GM18867 (cell line): Measurements from ENCODE around the gene AIG1.
"Not testable (repeated sequence)": the region's sequence is repeated elsewhere in the genome, so short reads cannot be mapped to it uniquely, and the experiment has no call there.

Experiments
- ATAC-seq: cut with Tn5 transposase; IDR thresholded peaks from one replicate; pipeline ENCODE4 v1.9.1; 2021; ENCODE audit warnings: mild to moderate bottlenecking, moderate library complexity; ENCODE audit not compliant: unreplicated experiment

Gene AIG1

DNA sequence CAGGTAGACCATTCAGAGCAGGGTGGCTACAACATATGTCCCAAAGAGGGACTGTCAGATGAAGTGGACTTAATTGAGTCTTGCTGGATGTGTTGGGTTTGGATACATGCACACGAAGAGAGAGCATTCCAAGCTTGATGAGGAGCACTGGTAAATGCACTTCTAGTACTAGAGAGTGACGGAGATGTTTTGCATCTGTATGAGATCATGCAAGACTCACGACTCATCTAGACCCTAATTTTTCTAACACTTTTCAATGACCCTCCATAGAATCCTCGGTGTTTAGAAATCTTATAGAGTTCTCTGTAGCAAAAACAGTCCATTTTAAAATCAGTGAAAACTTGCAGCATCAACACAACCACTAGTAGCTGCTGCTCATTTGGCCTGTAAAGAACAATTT lies 4.8 kb upstream of the AIG1 start:
- ATAC-seq: no peak

DNA sequence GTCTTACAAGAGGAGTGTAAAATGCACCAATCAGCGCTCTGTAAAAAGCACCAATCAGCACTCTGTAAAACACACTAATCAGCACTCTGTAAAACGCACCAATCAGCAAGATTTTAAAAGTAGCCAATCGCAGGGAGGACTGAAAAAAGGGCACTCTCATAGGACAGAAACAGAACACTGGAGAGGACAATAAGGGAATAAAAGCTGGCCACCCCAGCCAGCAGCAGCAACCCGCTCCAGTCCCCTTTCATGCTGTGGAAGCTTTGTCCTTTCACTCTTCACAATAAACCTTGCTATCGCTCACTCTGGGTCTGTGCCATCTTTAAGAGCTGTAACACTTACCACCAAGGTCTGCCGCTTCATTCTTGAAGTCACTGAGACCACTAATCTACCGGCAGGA lies 1.7 kb upstream of the AIG1 start:
- ATAC-seq: no peak

DNA sequence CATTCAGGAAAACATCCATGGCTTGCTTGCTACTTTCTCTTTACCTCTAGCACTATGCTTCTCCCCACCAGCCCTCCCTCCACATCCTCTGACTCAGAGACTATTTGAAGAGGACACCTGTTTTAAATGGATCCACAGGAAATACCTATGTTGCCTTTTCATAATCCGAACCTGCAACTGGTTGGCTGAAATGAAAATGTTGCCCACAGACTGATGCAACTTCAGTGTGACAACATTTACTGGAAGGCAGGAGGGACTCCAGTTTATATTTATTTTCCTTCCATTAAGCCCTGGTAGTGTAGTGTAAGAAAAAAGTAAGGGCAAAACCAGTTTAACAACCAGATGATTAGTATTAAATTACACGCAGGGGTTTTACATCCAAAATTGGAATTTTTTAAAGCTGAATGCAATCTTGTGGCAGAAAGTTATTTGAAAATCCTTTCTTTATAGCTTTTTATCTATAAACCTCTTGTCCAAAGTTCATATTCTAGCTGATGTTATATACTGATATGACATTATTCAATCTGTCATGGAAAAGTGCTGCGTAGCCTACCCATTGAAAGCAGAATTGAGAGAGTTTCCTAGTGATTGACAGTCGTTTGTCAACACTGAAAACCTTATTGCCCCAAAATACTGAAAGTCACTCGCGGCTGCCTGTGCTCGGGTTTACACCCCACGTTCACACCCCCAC lies 881 bp upstream of the AIG1 start:
- ATAC-seq: peak; percentile 13

DNA sequence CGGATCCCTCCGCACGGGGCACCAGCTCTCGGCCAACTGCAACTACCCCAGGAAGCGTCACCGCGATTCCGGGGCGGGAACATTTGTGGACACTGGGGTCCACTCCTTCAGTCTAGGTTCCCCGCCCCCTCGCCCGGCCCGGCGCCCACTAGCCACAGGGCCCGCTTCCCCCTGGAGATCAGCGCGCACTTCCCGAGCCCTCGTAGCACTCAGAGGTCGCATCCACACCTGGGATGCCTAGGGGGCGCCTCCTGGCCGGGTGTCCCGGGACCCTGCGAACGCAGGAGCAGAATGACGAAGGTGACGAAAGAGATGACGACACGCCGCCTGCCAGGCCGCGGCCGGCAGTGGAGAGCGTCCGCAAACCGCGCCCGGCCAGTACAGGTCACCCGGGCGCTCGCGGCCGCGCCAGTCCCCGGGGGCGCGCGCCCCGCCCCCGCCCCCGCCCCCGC lies 309 bp upstream of the AIG1 start:
- ATAC-seq: peak; percentile 78

DNA sequence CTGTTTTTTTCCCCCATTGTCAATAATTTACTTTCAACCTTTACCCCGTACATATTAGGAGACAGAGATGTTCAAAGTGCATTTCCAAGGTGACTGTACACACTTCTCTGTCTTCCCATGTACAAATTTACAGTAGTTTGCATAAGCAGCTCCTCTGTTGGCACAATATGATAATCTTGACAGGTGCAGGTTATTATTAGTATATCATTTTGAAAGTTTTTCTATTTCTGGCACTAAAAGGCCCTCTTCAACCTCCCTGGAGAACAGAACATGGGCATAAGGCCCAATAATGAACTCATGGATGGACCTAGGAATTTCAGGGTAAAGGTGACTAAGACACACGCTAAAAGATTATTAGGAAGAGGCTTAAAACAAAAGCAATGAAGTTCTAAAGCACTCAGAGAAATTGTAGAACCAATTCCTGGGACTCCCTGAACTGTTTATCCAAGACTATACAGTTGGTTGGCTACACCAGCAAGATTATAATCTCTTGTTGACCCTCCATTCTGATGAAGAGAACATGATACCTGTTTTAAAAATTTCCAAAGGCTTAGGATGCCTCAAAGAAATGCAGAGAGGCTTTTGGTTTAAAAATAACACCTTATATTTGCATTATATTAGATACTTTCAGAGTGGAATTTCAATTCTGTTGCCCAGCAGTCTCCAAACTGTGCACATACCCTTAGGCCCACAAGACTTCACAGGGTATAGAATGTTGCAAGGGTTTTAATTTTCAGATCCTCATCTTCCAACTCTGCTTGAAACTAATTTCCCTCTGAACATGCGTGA lies 1.1 kb downstream of the AIG1 start:
- ATAC-seq: no peak

DNA sequence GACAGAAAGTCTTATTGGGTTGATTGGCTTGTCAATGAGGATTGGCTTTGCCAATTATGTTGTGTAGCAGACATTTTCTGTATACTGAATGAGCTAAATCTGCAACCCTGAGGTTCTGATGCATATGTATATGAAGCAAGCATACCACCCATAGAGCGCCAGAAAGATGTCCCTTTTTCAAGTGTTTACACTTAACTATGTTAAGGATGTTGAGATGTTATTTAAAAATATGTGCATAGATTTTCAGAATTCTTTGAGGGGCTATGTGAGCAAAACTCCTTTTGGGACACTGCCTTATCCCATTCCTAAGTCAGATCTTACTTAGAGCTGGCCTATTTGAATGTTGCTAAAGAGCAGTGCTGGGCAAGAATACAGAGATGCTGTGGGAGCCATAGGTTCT lies 1.9 kb downstream of the AIG1 start:
- no peak for ATAC-seq

DNA sequence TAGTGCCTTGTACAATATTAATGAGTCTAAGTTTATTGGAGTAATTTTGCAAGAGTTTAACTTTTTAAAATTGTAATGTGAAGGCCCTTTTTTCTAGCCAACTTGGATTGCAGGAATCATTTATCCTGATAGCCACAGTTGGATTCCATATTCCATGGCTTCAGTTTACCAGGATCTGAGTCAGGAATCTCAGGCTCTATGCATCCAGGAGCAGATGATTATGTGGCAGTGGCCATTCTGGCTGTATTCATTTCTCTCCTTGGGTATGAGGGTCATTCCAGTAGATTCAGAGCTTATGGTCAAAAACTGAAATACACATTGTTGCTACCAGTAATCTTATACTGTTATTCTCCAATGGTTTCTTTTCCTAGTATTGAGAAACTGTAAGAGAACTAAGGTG lies 2.9 kb downstream of the AIG1 start:
- no peak for ATAC-seq

DNA sequence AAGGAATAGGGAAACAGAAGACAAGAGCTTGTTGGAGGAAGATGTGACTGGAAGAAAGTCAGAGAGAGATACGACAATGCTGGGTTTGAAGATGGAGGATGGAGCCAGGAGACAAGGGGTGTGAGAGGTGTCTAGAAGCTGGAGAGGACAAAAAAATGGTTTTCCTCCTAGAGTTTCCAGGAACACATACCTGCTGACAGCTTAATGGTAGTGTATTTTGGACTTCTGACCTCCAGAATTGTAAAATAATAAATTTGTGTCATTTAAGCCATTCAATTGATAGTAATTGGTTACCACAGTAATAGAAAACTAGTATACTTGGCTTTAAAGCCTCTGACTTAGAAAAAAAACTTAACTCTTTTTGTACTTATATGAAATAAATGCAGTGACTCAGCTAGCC lies 3.6 kb downstream of the AIG1 start:
- no peak for ATAC-seq

DNA sequence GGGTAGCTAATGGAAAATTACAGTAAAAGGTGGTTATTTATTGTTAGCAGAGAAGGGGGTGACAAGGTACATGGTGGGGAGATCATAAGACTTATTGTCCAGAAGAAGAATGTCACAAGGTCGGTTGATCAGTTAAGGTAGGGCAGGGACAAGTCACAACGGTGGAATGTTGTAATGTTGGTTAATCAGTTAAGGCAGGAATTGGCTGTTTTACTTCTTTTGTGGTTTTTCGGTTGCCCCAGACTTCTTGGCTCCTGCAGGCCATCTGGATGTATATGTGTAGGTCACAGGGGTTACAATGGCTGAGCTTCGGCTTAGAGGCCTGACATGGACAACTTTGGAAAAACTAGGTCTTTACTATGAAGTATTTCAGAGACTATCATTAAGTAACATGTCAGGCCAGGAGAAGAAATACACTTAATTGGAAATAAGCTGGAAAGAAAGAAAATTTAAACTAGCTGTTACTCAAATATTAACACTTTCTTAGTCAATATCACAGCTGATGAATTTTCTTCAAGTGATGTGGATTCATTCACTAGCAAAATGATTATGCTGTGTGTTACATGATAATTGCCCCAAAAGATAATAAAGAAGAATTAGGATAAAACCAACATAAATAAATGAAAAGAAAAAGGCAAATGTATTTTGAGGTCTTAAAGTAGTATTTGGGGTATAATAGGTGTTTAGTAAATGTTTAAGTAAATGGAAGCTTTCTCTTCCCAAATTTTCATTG lies 4.4 kb downstream of the AIG1 start:
- no peak for ATAC-seq

DNA sequence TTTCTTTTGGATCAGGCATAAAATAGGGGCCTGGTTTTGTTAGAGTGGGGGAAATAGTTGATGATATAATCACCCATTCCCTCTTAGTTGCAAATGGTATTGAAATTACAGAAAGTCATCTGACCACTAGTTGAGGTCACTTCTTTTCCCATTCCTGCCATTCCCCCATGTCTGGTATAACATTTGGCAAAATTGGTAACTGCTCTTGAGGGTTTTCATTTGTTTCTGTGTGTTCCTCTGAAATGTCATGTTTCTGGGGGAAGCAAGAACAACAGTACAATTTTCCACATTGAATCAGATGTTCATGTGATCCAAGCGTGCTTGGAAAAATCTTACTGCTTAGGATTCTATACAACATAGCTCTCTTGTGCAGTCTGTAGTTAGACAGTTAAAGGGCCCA lies 7.3 kb downstream of the AIG1 start:
- no peak for ATAC-seq

DNA sequence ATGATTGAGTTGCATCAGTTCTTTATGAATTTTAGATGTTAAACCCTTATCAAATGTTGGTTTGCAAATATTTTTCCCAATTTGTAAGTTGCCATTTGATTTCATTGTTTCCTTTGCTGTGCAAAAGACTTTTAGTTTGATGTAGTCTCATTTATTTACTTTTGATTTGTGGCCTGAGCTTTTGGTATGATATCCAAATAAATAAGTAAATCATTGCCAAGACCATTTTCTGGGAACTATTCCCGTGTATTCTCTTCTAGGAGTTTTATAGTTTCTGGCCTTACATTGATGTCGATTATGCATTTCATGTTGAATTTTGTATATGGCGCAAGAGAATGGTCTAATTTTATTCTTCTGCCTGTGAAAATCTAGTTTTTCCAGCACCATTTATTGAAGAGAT lies 13.4 kb downstream of the AIG1 start:
- ATAC-seq: no peak

DNA sequence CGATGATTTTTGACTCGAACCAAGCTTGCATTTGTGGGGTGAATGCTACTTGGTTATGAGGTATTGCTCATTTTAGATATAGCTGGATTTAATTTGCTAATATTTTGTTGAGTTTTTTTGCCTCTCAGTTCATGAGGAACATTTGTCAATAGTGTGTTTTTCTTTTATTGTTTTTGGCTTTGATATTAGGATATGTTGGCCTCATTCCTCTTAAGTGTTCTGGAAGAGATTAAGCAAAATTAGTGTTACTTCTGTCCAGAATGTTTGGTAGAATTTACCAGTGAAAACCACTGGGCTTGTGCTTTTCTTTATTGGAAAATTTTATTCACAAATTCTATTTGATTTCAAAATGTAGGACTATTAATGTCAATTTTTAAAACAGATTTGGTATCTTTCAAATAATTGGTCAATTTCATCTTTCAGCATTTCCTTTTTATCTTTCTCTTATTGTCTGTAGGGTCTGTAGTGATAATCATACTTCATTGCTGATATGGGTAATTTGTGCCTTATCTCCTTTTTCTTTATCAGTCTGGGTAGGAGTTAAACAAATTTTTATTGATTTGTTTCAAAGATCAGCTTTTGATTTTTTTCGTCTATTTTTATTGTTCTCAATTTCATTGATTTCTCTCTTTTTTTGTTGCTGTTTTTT lies 14.1 kb downstream of the AIG1 start:
- no peak for ATAC-seq

DNA sequence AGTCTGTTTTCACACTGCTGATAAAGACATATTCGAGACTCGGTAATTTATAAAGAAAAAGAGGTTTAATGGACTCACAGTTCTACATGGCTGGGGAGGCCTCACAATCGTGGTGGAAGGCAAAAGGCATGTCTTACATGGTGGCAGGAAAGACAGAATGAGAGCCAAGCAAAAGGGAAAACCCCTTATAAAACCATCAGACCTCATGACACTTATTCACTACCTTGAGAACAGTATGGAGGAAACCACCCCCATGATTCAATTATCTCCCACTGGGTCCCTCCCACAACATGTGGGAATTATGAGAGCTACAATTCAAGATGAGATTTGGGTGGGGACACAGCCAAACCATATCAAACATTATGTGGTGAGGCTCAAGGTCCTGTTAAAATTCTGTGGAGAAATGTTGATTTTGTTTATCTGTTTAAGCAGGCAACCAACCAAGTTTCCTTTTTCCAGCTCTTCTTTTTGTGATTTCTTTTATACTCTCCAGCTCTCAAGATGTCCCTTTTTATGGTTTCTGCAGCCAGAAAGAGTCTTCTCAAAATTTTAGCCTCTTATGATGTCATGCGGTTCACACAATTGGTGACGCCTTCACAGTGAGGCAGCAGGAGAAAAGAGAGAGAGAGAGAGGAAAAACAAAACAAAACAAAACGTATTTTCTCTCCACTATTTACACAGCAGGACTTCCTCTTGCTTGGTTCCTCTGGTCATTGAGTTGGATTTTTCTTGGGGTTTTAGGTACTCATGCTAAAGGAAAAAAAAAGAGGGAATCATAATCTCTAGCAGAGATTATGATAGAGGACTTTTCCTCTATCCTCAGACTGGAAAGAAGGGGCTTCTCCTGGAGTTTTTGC lies 18.0 kb downstream of the AIG1 start:
- ATAC-seq: no peak

DNA sequence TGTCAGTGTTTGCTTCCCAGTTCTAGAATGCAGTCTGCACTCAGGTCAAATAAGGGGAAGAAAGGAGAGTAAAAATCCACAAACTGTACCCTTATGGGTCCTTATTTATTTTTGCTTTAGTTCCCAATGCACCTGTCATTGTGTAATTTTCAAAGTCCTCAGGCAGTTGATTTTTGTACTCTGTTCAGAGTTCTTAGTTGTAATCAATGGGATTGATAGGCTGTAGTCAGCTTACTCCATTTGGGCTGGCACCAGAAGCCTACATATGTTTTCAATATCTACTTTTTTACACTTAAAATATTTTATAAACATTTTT lies 18.6 kb downstream of the AIG1 start:
- ATAC-seq: no peak

DNA sequence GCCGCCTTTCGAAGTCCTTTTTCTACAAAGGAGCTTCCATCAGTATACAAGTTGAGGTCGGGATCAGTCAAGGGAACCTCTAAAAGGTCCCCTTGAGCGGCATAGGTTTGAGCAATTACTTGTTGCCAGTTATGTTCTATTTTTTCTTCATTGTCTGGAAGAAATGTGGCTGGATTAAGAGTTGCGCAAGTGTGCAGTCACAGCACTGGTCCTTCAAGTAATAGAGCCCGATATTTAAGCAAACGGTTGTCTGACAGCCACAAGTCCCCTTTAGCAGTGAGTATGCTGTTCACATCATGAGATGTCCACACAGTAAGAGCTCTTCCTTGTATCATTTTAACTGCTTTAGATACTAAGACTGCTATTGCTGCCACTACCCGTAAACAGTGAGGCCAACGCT lies 21.6 kb downstream of the AIG1 start:
- ATAC-seq: not testable (repeated sequence)

DNA sequence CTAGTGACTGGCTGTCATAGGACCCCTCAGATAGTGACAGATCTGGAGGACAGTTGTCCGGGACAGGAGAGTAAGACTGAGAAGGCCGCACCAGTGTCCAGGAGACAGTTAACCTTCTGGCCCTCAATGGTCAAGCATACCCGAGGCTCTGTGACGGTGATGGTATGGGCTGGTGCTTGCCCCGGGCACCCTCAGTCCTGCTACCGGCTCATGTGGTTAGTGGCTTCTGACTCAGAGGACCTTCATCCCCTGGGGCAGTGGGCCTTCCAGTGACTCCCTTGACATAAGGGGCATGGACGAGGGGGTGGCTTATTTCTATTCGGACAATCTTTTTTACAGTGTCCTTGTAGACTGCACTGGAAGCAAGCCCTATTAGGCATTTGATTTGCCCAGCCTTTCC lies 23.3 kb downstream of the AIG1 start:
- not testable (repeated sequence) for ATAC-seq

DNA sequence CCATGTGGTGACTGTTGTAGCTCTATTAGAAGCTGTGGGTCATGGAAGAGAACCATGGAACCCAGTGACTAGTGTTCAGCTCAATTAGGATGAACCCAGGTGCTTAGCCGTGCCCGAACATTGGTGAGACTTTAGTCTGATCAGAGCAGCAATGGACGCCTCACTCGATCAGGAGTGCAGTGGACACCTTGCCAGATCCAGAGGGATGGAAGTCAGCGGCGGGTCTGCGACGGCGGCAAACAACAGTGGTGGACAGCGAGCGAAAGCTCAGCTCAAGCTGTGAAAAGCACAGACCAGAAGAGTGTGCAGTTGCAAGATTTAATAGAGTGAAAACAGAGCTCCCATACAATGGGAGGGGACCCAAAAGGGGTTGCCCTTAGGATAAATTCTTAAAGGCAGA lies 26.6 kb downstream of the AIG1 start:
- ATAC-seq: not testable (repeated sequence)

DNA sequence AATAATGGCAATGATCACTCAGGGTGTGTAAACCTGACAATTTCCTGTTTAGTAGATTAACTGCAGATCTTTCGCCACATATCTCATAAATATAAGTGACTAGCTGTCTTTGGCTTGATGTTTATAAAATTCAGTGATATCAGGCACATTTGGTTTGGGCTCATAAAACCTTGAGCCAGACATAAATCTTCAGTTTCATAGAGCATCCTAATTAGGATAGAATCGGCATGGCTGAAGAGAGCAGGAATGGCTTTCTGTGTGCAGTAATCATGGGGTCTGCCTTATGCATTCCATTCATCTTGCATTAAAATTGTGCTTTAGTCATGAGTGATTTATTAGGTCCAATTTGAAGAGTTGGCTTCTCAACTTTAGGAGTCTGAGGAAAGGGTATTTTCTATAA lies 27.2 kb downstream of the AIG1 start:
- ATAC-seq: no peak

DNA sequence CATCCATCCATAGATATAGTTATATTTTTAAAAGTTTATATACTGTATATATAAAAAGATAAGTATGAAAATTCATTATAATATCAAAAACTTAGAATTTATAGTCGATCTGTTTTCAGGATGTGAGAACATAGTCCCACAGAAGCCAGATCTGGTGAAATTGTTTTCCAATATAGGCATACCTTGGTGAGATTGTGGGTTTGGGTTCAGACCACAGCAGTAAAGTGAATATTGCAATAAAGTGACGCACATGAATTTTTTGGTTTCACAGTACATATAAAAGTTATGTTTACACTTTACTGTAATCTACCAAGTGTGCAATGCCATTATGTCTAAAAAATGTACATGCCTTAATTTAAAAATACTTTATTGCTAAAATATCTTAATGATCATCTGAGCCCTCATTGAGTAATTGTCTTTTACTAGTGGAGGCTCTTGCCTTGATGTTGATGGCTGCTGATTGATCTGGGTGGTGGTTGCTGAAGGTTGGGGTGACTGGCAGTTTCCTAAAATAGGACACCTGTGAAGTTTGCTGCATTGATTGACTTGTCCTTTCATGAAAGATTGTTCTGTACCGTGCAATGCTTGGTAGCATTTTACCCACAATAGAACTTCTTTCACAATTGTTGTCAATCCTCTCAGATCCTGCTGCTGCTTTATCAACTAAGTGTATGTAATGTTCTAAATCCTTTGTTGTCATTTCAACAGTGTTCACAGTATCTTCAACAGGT lies 29.8 kb downstream of the AIG1 start:
- ATAC-seq: no peak

DNA sequence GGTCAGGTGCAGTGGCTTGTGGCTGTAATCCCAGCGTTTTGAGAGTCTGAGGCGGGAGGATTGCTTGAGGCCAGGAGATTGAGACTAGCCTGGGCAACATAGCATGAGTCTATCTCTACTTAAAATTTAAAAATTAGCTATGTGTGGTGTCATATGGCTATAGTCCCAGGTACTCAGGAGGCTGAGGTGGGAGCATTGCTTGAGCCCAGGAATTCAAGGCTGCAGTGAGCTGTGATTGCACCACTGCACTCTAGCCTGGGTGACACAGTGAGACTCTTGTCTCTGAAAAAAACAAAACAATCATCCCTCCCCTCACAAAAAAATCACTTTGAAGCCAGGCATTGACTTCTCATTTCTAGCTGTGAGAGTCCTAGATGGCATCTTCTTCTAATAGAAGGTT lies 32.1 kb downstream of the AIG1 start:
- no peak for ATAC-seq
